Caco-2 (cell line): ENCODE measurements around the gene DCHS1. TPM values are rescaled to one million over a fixed set of nuclear protein-coding genes. Genes with fewer than 3 reads are reported as not detected.
A peak's percentile ranks its signal among the peaks of the same experiment; 100 is the strongest.

Source experiments
- BruUV-seq: library from RNA; stranded (reverse); fragments of 400-500 nt; replicated peaks from 2 replicates; lab custom pipeline; 2021; lab: Mats Ljungman, UMichigan
- CTCF ChIA-PET: fragments of 300-600 bp; sonication (Branson Sonifier 250); formaldehyde crosslinking; loops from one replicate; lab custom pipeline; 2022; ENCODE audit warnings: antibody characterized with exemption; lab: Charles Lee
- POLR2A ChIA-PET: fragments of 300-600 bp; sonication (Branson Sonifier 250); formaldehyde crosslinking; loops from one replicate; lab custom pipeline; 2022; ENCODE audit warnings: antibody characterized with exemption; lab: Charles Lee
- DNase-seq, 2 experiments: peaks; one replicate each; pipeline versions ENCODE4 v3.0.0 to v3.0.0-alpha.2; 2020 to 2022
- H3K27me3 ChIP-seq: replicated peaks from 2 replicates; pipeline ENCODE4 v1.6.0; 2011; ENCODE audit warnings: low read length; ENCODE audit not compliant: control insufficient read depth, insufficient read depth
- H3K36me3 ChIP-seq: 2 replicates; pipeline ENCODE4 v1.5.1; 2011; ENCODE audit warnings: low read length; ENCODE audit not compliant: control insufficient read depth, insufficient read depth
- H3K4me1 ChIP-seq: fragments of 250-450 bp; sonication (Bioruptor Pico); 2 replicates; pipeline ENCODE4 v1.5.1; 2020; ENCODE audit warnings: mild to moderate bottlenecking
- H3K4me3 ChIP-seq: 2 replicates; pipeline ENCODE4 v1.5.1; 2011; ENCODE audit warnings: low read depth, mild to moderate bottlenecking, control low read depth, low read length
- H3K9me3 ChIP-seq: fragments of 250-450 bp; sonication (Bioruptor Pico); 2 replicates; pipeline ENCODE4 v1.5.1; 2020; ENCODE audit warnings: mild to moderate bottlenecking, moderate library complexity
- H3K27ac Mint-ChIP-seq: one replicate; pipeline ENCODE4 v1.8.0; 2022; ENCODE audit warnings: mixed read lengths; ENCODE audit not compliant: unreplicated experiment
- H3K27me3 Mint-ChIP-seq: one replicate; pipeline ENCODE4 v1.8.0; 2022; ENCODE audit warnings: mixed read lengths; ENCODE audit not compliant: insufficient read depth, unreplicated experiment
- H3K36me3 Mint-ChIP-seq: one replicate; pipeline ENCODE4 v1.8.0; 2022; ENCODE audit warnings: mild to moderate bottlenecking, mixed read lengths; ENCODE audit not compliant: insufficient read depth, unreplicated experiment
- H3K4me1 Mint-ChIP-seq: one replicate; pipeline ENCODE4 v1.8.0; 2022; ENCODE audit warnings: low read depth, mixed read lengths; ENCODE audit not compliant: unreplicated experiment
- H3K4me3 Mint-ChIP-seq: one replicate; pipeline ENCODE4 v1.8.0; 2022; ENCODE audit warnings: mild to moderate bottlenecking, moderate library complexity, mixed read lengths; ENCODE audit not compliant: unreplicated experiment
- H3K9me3 Mint-ChIP-seq: one replicate; pipeline ENCODE4 v1.8.0; 2022; ENCODE audit warnings: mixed read lengths; ENCODE audit not compliant: unreplicated experiment
- intact Hi-C: fragments of 100-400 bp; cut with micrococcal nuclease; formaldehyde crosslinking; loops from one replicate; pipeline ENCODE4 v1.10.0; 2022; ENCODE audit not compliant: unreplicated experiment
- total RNA-seq: library from RNA; stranded (reverse); gene quantifications from 2 replicates; pipeline ENCODE4 v1.2.3, GENCODE V29; 2022
- TF ChIP-seq, protein P1 (sequence below), 2 experiments: fragments of 200-600 bp in 1 of 2; IDR thresholded peaks; 1 replicate in 1 of 2; 2 replicates in 1 of 2; pipeline versions ENCODE4 v1.5.1 to v1.8.0; 2011 to 2022; ENCODE audit warnings: antibody characterized with exemption in 1 of 2, control low read depth in 1 of 2, inconsistent platforms in 1 of 2, low read depth in 1 of 2, low read length in 1 of 2, mild to moderate bottlenecking in 1 of 2, moderate library complexity in 1 of 2; ENCODE audit not compliant: insufficient read depth in 1 of 2, severe bottlenecking in 1 of 2, unreplicated experiment in 1 of 2

The DCHS1 gene
- total RNA-seq, 1 experiment from 2014 or later: 1.7 TPM

DNA sequence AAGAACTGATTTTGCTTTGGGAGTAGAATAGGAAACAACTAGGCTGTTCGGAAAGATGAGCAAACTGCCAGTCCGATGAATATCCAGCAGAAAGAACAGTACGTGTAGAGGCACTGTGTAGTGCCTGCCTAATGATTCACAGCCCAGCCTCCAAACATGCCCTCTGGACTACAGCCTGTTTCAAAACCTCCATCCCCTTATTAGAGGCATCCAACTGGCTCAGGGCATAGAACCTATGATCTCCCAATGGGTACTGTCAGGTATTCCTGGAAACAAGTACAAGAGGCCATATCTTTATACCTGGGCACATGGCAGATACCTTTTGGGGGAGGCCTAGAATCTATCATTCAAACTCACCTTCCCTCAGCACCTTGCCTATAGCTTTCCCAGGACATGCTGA lies 57.1 kb downstream of the DCHS1 start:
- H3K27me3 Mint-ChIP-seq: no peaks in the 10 kb centered on the region
- no peaks in the 10 kb centered on the region for H3K9me3 Mint-ChIP-seq
- no peaks in the 10 kb centered on the region for H3K4me1 Mint-ChIP-seq
- peak overlapping the region; percentile 1 for H3K27ac Mint-ChIP-seq
- no peak overlapping the region for H3K4me3 Mint-ChIP-seq
- ChIA-PET POLR2A (no interaction called here), CTCF (no interaction called here)
- Histone ChIP-seq H3K27me3 (no peaks in the 10 kb centered on the region), H3K4me1 (peaks cover 14% of the 10 kb centered on the region), H3K4me3 (no peak overlapping the region), H3K36me3 (peaks cover 6% of the 10 kb centered on the region), H3K9me3 (no peaks in the 10 kb centered on the region)
- DNase-seq: no peak
- intact Hi-C loops: no loop called here
- BruUV-seq: no TSS peak
- TF ChIP-seq, protein P1, sequence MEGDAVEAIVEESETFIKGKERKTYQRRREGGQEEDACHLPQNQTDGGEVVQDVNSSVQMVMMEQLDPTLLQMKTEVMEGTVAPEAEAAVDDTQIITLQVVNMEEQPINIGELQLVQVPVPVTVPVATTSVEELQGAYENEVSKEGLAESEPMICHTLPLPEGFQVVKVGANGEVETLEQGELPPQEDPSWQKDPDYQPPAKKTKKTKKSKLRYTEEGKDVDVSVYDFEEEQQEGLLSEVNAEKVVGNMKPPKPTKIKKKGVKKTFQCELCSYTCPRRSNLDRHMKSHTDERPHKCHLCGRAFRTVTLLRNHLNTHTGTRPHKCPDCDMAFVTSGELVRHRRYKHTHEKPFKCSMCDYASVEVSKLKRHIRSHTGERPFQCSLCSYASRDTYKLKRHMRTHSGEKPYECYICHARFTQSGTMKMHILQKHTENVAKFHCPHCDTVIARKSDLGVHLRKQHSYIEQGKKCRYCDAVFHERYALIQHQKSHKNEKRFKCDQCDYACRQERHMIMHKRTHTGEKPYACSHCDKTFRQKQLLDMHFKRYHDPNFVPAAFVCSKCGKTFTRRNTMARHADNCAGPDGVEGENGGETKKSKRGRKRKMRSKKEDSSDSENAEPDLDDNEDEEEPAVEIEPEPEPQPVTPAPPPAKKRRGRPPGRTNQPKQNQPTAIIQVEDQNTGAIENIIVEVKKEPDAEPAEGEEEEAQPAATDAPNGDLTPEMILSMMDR (IDR thresholded peaks at IDR 0.05; ENCODE audit: insufficient read depth in 1 of 2, low read depth in 1 of 2, low read length in 1 of 2, severe bottlenecking in 1 of 2, unreplicated experiment in 1 of 2): no peak
- peaks cover 20% of the 10 kb centered on the region for H3K36me3 Mint-ChIP-seq

DNA sequence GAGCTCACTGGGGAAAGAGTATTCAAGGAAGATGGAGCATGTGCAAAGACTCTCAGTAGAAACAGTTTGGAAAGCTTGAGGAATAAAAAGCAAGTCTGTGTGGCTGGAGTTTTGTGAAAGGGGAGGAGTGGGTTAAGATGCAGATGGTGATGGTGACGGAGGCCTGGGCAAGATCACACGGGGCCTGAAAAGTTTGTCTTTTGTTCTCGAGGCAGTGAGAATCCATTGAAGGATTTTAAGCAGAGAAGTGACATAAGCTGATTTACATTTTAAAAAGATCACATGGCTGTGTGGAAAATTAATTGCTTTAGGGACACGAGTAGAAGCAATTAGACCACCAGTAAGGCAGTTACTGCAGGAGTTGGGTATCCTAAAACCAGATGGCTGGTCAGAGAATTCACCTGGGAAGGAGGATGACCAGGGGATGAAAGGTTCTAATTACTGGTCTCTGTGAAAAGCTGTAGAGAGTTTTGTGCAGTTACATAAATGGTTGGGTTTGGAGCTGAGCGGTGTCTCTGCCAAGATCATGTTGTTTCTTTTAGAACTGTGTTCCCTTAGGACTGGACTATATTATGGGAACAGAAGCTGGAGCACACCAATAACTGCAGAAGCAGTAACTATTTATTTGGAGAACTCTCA lies 59.3 kb downstream of the DCHS1 start:
- no TSS peak for BruUV-seq
- Histone ChIP-seq H3K27me3 (no peaks in the 10 kb centered on the region), H3K4me1 (peaks cover 7% of the 10 kb centered on the region; the same call in 1 of the 2 replicates), H3K9me3 (no peaks in the 10 kb centered on the region), H3K36me3 (peaks cover 6% of the 10 kb centered on the region), H3K4me3 (no peak overlapping the region)
- intact Hi-C loops: no loop called here
- POLR2A ChIA-PET: interaction anchor here (1.4 kb wide), 1 partner anchor 15 kb away, joined by 3 read pairs; the partner anchor contains the start of gene TAF10
- H3K27ac Mint-ChIP-seq: no peak overlapping the region
- CTCF ChIA-PET: no interaction called here
- no peaks in the 10 kb centered on the region for H3K4me1 Mint-ChIP-seq
- H3K36me3 Mint-ChIP-seq: peaks cover 24% of the 10 kb centered on the region
- H3K9me3 Mint-ChIP-seq: no peaks in the 10 kb centered on the region
- no peak for DNase-seq
- no peaks in the 10 kb centered on the region for H3K27me3 Mint-ChIP-seq
- no peak overlapping the region for H3K4me3 Mint-ChIP-seq
- TF ChIP-seq, protein P1 (IDR thresholded peaks at IDR 0.05; ENCODE audit: insufficient read depth in 1 of 2, low read depth in 1 of 2, low read length in 1 of 2, severe bottlenecking in 1 of 2, unreplicated experiment in 1 of 2): no peak

DNA sequence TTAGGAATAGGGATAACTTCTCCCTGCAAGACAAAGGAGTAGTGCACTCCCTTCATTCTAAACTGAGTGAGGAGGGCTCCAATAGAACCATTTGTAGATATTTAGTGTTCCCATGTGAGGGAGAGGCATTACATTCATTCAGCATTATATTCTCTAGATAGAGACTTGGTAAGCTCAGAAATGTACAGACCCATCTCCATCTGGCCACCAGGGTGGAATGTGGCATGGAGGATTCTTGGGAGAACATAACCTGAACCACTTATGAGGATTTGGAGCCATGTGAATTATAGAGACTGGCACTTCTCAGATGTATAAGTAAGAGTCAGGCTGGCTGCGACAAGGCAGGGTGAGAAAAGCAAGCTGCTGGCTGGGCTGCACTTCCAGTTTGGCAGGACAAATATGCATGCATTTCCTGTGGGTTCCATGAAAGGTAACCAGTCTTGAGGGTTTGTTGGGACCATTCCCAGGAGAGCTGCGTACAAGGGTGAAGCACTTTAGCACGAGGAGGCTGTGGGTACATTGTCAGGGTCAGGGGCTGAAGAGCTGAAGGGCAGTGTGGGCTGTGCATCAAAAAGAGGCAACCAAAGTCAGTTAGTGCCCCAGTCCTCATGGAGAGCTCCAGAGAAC lies 61.4 kb downstream of the DCHS1 start:
- POLR2A ChIA-PET: no interaction called here
- H3K4me1 ChIP-seq: peaks cover 7% of the 10 kb centered on the region; the same call in 1 of the 2 replicates
- Mint-ChIP-seq H3K36me3 (peaks cover 19% of the 10 kb centered on the region), H3K9me3 (no peaks in the 10 kb centered on the region), H3K4me3 (no peak overlapping the region), H3K4me1 (no peaks in the 10 kb centered on the region), H3K27ac (no peak overlapping the region), H3K27me3 (no peaks in the 10 kb centered on the region)
- no peak for DNase-seq
- H3K27me3 ChIP-seq: no peaks in the 10 kb centered on the region
- no peak overlapping the region for H3K4me3 ChIP-seq
- no TSS peak for BruUV-seq
- CTCF ChIA-PET: interaction anchor here (0.6 kb wide), 1 partner anchor 89 kb away, joined by 3 read pairs; the partner anchor contains the start of gene MRPL17
- H3K9me3 ChIP-seq: no peaks in the 10 kb centered on the region
- intact Hi-C loops: no loop called here
- TF ChIP-seq, protein P1 (IDR thresholded peaks at IDR 0.05; ENCODE audit: insufficient read depth in 1 of 2, low read depth in 1 of 2, low read length in 1 of 2, severe bottlenecking in 1 of 2, unreplicated experiment in 1 of 2): no peak
- H3K36me3 ChIP-seq: no peaks in the 10 kb centered on the region; the same call in none of the 2 replicates
